ENCODE data around the gene TNIP3. TPM values are rescaled to one million over a fixed set of nuclear protein-coding genes. Genes with fewer than 3 reads are reported as not detected.

The TNIP3 gene
- total RNA-seq, 2 donors from 2014 or later: 0.11 TPM; not detected in 1

- Mint-ChIP-seq H3K36me3 (ENCODE audit: low read depth) (no peaks in the 10 kb centered on the region), H3K27ac (no peak overlapping the region), H3K27me3 (ENCODE audit: insufficient read depth) (no peaks in the 10 kb centered on the region), H3K4me1 (peaks cover 11% of the 10 kb centered on the region), H3K4me3 (no peak overlapping the region), H3K9me3 (peaks cover 2% of the 10 kb centered on the region)
- WGBS, 2 experiments (ENCODE audit: insufficient coverage in 1 of 2, insufficient read length in 1 of 2): 84% methylated on average over 6 of the region's 6 CpGs; no CpG with 5 or more reads in 1 of the 2 experiments
- H3K27me3 ChIP-seq (ENCODE audit: control insufficient read depth, insufficient read depth, low read length, poor library complexity, severe bottlenecking): no peaks in the 10 kb centered on the region
- H3K4me3 ChIP-seq (ENCODE audit: low read length): no peak overlapping the region
- H3K9me3 ChIP-seq (ENCODE audit: control insufficient read depth, low read length): no peaks in the 10 kb centered on the region
- TF ChIP-seq CTCF (conservative IDR thresholded peaks at IDR 0.05): peak; percentile 23
- H3K27ac ChIP-seq (ENCODE audit: low read depth, low read length): no peak overlapping the region
- H3K9ac ChIP-seq (ENCODE audit: extremely low read depth, low read length, poor library complexity, severe bottlenecking): no peak overlapping the region
- H3K36me3 ChIP-seq (ENCODE audit: control insufficient read depth, insufficient read depth, low read length): no peaks in the 10 kb centered on the region
- peaks cover 4% of the 10 kb centered on the region for H3K4me1 ChIP-seq (ENCODE audit: control insufficient read depth, insufficient read depth, low read length)
- no peak for DNase-seq
Observed at GRCh38 chr4:121126449-121127006, 37.6 kb downstream of the TNIP3 start.

GRCh38 chr4:121125498-121125885, 38.6 kb downstream of the TNIP3 start:
- H3K9me3 Mint-ChIP-seq: peaks cover 2% of the 10 kb centered on the region
- no peaks in the 10 kb centered on the region for H3K36me3 ChIP-seq (ENCODE audit: control insufficient read depth, insufficient read depth, low read length)
- no peaks in the 10 kb centered on the region for H3K9me3 ChIP-seq (ENCODE audit: control insufficient read depth, low read length)
- peaks cover 4% of the 10 kb centered on the region for H3K4me1 ChIP-seq (ENCODE audit: control insufficient read depth, insufficient read depth, low read length)
- H3K4me1 Mint-ChIP-seq: peaks cover 11% of the 10 kb centered on the region
- H3K27me3 Mint-ChIP-seq (ENCODE audit: insufficient read depth): no peaks in the 10 kb centered on the region
- 93 to 100% methylated on average over 1 to 3 of the region's 3 CpGs for WGBS, 2 experiments (ENCODE audit: insufficient coverage in 1 of 2, insufficient read length in 1 of 2)
- no peaks in the 10 kb centered on the region for H3K27me3 ChIP-seq (ENCODE audit: control insufficient read depth, insufficient read depth, low read length, poor library complexity, severe bottlenecking)
- no peaks in the 10 kb centered on the region for H3K36me3 Mint-ChIP-seq (ENCODE audit: low read depth)
- H3K27ac ChIP-seq (ENCODE audit: low read depth, low read length): no peak overlapping the region
- DNase-seq: no peak
- no peak overlapping the region for H3K9ac ChIP-seq (ENCODE audit: extremely low read depth, low read length, poor library complexity, severe bottlenecking)
- no peak overlapping the region for H3K4me3 Mint-ChIP-seq
- TF ChIP-seq CTCF (conservative IDR thresholded peaks at IDR 0.05): no peak
- no peak overlapping the region for H3K27ac Mint-ChIP-seq
- H3K4me3 ChIP-seq (ENCODE audit: low read length): no peak overlapping the region

DNA sequence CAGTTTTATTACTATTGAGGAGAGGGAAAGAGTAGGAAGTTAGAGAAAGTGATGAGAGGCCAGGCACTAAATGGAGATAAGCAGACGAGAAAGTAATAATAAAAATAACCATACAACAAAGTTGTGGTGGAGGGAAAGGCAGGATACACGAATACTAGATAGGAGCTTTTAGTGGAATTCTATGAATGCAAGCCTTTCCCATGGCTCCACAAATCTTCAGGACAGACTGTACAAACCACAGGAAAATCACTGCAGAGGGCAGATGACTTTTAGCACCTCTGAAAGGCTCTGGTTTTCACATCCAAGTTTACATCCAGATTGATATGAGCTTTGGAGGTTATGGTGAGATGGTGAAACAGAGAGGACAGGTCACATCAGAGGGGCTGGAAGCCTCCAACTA, 41.5 kb downstream of the TNIP3 start:
- WGBS, 2 experiments (ENCODE audit: insufficient coverage in 1 of 2, insufficient read length in 1 of 2): 80 to 93% methylated on average over 1 of the region's 2 CpGs
- H3K27ac Mint-ChIP-seq: no peak overlapping the region
- H3K36me3 Mint-ChIP-seq (ENCODE audit: low read depth): no peaks in the 10 kb centered on the region
- no peak overlapping the region for H3K4me3 Mint-ChIP-seq
- DNase-seq: no peak
- Histone ChIP-seq H3K9ac (ENCODE audit: extremely low read depth, low read length, poor library complexity, severe bottlenecking) (no peak overlapping the region), H3K36me3 (ENCODE audit: control insufficient read depth, insufficient read depth, low read length) (no peaks in the 10 kb centered on the region), H3K9me3 (ENCODE audit: control insufficient read depth, low read length) (no peaks in the 10 kb centered on the region), H3K4me3 (ENCODE audit: low read length) (no peak overlapping the region), H3K4me1 (ENCODE audit: control insufficient read depth, insufficient read depth, low read length) (peaks cover 4% of the 10 kb centered on the region), H3K27me3 (ENCODE audit: control insufficient read depth, insufficient read depth, low read length, poor library complexity, severe bottlenecking) (no peaks in the 10 kb centered on the region), H3K27ac (ENCODE audit: low read depth, low read length) (no peak overlapping the region)
- H3K27me3 Mint-ChIP-seq (ENCODE audit: insufficient read depth): no peaks in the 10 kb centered on the region
- H3K4me1 Mint-ChIP-seq: peaks cover 11% of the 10 kb centered on the region
- no peaks in the 10 kb centered on the region for H3K9me3 Mint-ChIP-seq
- TF ChIP-seq CTCF (conservative IDR thresholded peaks at IDR 0.05): no peak

Data from endodermal cell (in vitro differentiated cells).